Neural progenitor cell (in vitro differentiated cells): Measurements from ENCODE around the gene PTBP3. TPM values are rescaled to one million over a fixed set of nuclear protein-coding genes. Genes with fewer than 3 reads are reported as not detected.
A peak's percentile ranks its signal among the peaks of the same experiment; 100 is the strongest.

Source experiments
- DNase-seq: peaks from one replicate; pipeline ENCODE4 v3.0.0-alpha.2; 2016; ENCODE audit warnings: low spot score
- H2AFZ ChIP-seq: fragments of 200-600 bp; sonication (generic); replicated peaks from 2 replicates; pipeline ENCODE4 v1.6.1; 2016; ENCODE audit warnings: antibody characterized with exemption
- H3F3A ChIP-seq: fragments of 200-600 bp; sonication (generic); 2 replicates; pipeline ENCODE4 v1.6.1; 2016; ENCODE audit warnings: antibody characterized with exemption, low read depth
- H3K27ac ChIP-seq: fragments of 200-600 bp; sonication (generic); 2 replicates; pipeline ENCODE4 v1.5.1; 2016; ENCODE audit warnings: mild to moderate bottlenecking
- H3K27me3 ChIP-seq: fragments of 200-600 bp; sonication (generic); 2 replicates; pipeline ENCODE4 v1.6.1; 2016; ENCODE audit warnings: mild to moderate bottlenecking, moderate library complexity
- H3K36me3 ChIP-seq: fragments of 200-600 bp; sonication (generic); 2 replicates; pipeline ENCODE4 v1.5.1; 2016
- H3K4me1 ChIP-seq: fragments of 200-600 bp; sonication (generic); 2 replicates; pipeline ENCODE4 v1.6.1; 2016; ENCODE audit warnings: mixed run types
- H3K4me2 ChIP-seq: fragments of 200-600 bp; sonication (generic); 2 replicates; pipeline ENCODE4 v1.6.1; 2016
- H3K4me3 ChIP-seq: fragments of 200-600 bp; sonication (generic); 2 replicates; pipeline ENCODE4 v1.5.1; 2016
- H3K79me2 ChIP-seq: fragments of 200-600 bp; sonication (generic); 2 replicates; pipeline ENCODE4 v1.6.1; 2016; ENCODE audit warnings: low read depth
- H3K9ac ChIP-seq: fragments of 200-600 bp; sonication (generic); 2 replicates; pipeline ENCODE4 v1.6.1; 2016
- H3K9me3 ChIP-seq: fragments of 200-600 bp; sonication (generic); 2 replicates; pipeline ENCODE4 v1.5.1; 2016; ENCODE audit warnings: low read depth
- H4K20me1 ChIP-seq: fragments of 200-600 bp; sonication (generic); 2 replicates; pipeline ENCODE4 v1.6.1; 2016; ENCODE audit warnings: low read depth
- H3K27ac Mint-ChIP-seq: 3 replicates; pipeline ENCODE4 v1.8.0; 2021; ENCODE audit warnings: mixed read lengths
- H3K27me3 Mint-ChIP-seq: 2 replicates; pipeline ENCODE4 v1.8.0; 2022; ENCODE audit warnings: low read depth, mild to moderate bottlenecking, inconsistent platforms, moderate library complexity, mixed read lengths; ENCODE audit not compliant: insufficient read depth
- H3K36me3 Mint-ChIP-seq: 3 replicates; pipeline ENCODE4 v1.8.0; 2021; ENCODE audit warnings: mixed read lengths
- H3K4me1 Mint-ChIP-seq: 3 replicates; pipeline ENCODE4 v1.8.0; 2021; ENCODE audit warnings: mixed read lengths
- H3K4me3 Mint-ChIP-seq: 3 replicates; pipeline ENCODE4 v1.8.0; 2021; ENCODE audit warnings: mild to moderate bottlenecking, moderate library complexity, mixed read lengths
- H3K9me3 Mint-ChIP-seq: 3 replicates; pipeline ENCODE4 v1.8.0; 2020; ENCODE audit warnings: mixed read lengths
- EZH2 ChIP-seq: fragments of 200-600 bp; sonication (generic); IDR thresholded peaks from 2 replicates; pipeline ENCODE4 v1.6.1; 2017; ENCODE audit warnings: antibody characterized with exemption, mild to moderate bottlenecking, moderate library complexity
- EZH2phosphoT487 ChIP-seq: fragments of 200-600 bp; sonication (generic); IDR thresholded peaks from 2 replicates; pipeline ENCODE4 v1.6.1; 2017; ENCODE audit warnings: antibody characterized with exemption
- total RNA-seq: library from RNA; depleted of rRNA; stranded (reverse); fragments of >200 nt; gene quantifications from 2 replicates; pipeline ENCODE4 v1.2.3, GENCODE V29; 2015; ENCODE audit warnings: low replicate concordance
- TF ChIP-seq, protein P1 (sequence below): fragments of 200-600 bp; sonication (generic); IDR thresholded peaks from 2 replicates; pipeline ENCODE4 v1.5.1; 2017; ENCODE audit warnings: antibody characterized with exemption, mild to moderate bottlenecking

Gene PTBP3
- total RNA-seq, 1 donor from 2014 or later = 84.7 TPM

DNA sequence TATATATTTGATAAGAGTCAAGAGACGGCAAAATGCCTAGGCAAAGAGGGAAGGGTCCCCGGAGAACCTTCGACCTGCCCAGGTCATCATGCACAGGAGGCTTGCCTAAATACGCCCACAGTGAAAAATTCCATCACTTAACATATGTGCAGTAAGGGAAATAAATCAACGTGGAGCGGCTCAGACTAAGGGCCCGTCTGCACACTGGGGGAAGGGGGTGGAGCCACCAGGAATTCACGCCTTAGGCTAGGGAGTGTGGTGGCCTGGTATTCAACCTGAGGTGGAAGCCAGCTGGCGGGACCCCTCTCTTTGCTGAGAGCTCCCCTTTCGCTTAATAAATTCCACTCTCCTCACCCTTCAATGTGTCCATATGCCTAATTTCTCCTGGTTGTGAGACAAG lies 8.3 kb downstream of the PTBP3 start:
- Mint-ChIP-seq H3K27me3 (no peaks in the 10 kb centered on the region), H3K4me1 (no peaks in the 10 kb centered on the region), H3K4me3 (no peak overlapping the region), H3K9me3 (peaks cover 33% of the 10 kb centered on the region), H3K36me3 (peaks cover 26% of the 10 kb centered on the region), H3K27ac (no peak overlapping the region)
- peak overlapping the region; percentile 19 for H3K4me2 ChIP-seq
- no peak overlapping the region for H3K27ac ChIP-seq
- peaks cover 100% of the 10 kb centered on the region for H3K79me2 ChIP-seq
- H4K20me1 ChIP-seq = peaks cover 82% of the 10 kb centered on the region
- H3K4me3 ChIP-seq = no peak overlapping the region
- H3K27me3 ChIP-seq = no peaks in the 10 kb centered on the region
- peak; percentile 35 for DNase-seq
- TF ChIP-seq, protein P1, sequence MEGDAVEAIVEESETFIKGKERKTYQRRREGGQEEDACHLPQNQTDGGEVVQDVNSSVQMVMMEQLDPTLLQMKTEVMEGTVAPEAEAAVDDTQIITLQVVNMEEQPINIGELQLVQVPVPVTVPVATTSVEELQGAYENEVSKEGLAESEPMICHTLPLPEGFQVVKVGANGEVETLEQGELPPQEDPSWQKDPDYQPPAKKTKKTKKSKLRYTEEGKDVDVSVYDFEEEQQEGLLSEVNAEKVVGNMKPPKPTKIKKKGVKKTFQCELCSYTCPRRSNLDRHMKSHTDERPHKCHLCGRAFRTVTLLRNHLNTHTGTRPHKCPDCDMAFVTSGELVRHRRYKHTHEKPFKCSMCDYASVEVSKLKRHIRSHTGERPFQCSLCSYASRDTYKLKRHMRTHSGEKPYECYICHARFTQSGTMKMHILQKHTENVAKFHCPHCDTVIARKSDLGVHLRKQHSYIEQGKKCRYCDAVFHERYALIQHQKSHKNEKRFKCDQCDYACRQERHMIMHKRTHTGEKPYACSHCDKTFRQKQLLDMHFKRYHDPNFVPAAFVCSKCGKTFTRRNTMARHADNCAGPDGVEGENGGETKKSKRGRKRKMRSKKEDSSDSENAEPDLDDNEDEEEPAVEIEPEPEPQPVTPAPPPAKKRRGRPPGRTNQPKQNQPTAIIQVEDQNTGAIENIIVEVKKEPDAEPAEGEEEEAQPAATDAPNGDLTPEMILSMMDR = no peak
- no peak for TF ChIP-seq EZH2phosphoT487
- H3K4me1 ChIP-seq = peaks cover 24% of the 10 kb centered on the region
- no peaks in the 10 kb centered on the region for H3K36me3 ChIP-seq
- peaks cover 13% of the 10 kb centered on the region for H3F3A ChIP-seq
- no peak overlapping the region for H3K9ac ChIP-seq
- H3K9me3 ChIP-seq = no peaks in the 10 kb centered on the region
- no peak overlapping the region for H2AFZ ChIP-seq

DNA sequence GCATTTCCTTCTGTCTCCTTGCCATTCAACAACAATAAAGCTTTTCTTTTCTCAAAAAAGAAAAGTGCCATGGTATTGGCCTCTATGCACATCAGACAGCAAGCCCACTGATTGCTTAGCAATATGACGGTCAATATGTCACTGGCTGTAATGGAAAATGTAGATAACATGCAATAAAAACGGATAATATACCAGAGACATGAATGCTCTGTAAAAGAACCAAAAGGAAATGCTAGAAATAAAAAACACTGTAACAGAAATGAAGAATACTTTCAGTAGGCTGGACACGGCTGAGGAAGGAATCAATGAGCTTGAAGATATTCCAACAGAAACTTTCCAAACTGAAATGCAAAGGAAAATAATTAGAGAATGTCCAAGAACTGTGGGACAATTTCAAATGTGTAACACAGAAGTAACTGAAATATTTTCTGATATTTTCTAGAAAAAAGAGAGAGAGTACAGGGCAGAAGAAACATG lies 10.0 kb downstream of the PTBP3 start:
- peaks cover 13% of the 10 kb centered on the region for H3F3A ChIP-seq
- no peak overlapping the region for H3K27ac ChIP-seq
- no peak for DNase-seq
- peaks cover 100% of the 10 kb centered on the region for H3K79me2 ChIP-seq
- no peaks in the 10 kb centered on the region for H3K4me1 Mint-ChIP-seq
- peaks cover 24% of the 10 kb centered on the region for H3K4me1 ChIP-seq
- peaks cover 31% of the 10 kb centered on the region for H3K36me3 Mint-ChIP-seq
- H4K20me1 ChIP-seq = peaks cover 79% of the 10 kb centered on the region
- no peak overlapping the region for H3K4me3 ChIP-seq
- H3K27ac Mint-ChIP-seq = no peak overlapping the region
- H3K9me3 ChIP-seq = no peaks in the 10 kb centered on the region
- no peaks in the 10 kb centered on the region for H3K27me3 Mint-ChIP-seq
- TF ChIP-seq EZH2 (no peak), EZH2phosphoT487 (no peak)
- TF ChIP-seq, protein P1 = no peak
- H3K9ac ChIP-seq = no peak overlapping the region
- H3K36me3 ChIP-seq = no peaks in the 10 kb centered on the region
- no peak overlapping the region for H2AFZ ChIP-seq
- peak overlapping the region; percentile 14 for H3K4me2 ChIP-seq
- H3K4me3 Mint-ChIP-seq = no peak overlapping the region
- peaks cover 38% of the 10 kb centered on the region for H3K9me3 Mint-ChIP-seq
- no peaks in the 10 kb centered on the region for H3K27me3 ChIP-seq

DNA sequence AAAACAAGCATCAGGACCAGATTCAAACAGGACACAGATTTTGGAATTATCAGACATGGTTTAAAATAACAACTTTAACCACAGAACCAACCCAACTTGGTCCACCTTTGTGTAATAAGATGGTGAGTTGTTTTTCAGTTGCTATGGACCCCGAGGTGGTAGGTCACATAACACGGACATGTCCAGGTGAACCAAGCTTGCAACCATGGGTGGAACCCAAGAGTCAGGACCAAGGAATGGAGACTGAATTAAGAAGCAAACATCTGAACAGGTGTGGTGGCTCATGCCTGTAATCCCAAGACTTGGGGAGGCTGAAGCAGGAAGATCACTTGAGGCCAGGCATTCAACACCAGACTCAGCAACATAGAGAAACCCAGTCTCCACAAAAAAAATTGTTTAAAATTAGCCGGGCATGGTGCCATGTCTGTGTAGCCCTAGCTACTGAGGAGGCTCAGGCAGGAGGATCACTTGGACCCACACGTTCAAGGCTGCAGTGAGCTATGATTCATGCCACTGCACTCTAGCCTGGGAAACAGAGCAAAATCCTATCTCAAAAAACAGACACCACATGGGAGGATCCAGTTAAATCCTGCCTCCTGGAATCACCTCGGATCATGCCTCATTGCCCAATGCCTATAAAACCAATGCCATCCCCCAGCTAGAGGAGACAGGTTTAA lies 10.6 kb downstream of the PTBP3 start:
- Mint-ChIP-seq H3K9me3 (peaks cover 44% of the 10 kb centered on the region), H3K36me3 (peaks cover 34% of the 10 kb centered on the region), H3K27me3 (no peaks in the 10 kb centered on the region), H3K4me1 (no peaks in the 10 kb centered on the region), H3K27ac (no peak overlapping the region), H3K4me3 (no peak overlapping the region)
- TF ChIP-seq EZH2 (no peak), EZH2phosphoT487 (no peak)
- TF ChIP-seq, protein P1 = no peak
- H3K27ac ChIP-seq = no peak overlapping the region
- H3K9ac ChIP-seq = no peak overlapping the region
- peaks cover 100% of the 10 kb centered on the region for H3K79me2 ChIP-seq
- H4K20me1 ChIP-seq = peaks cover 79% of the 10 kb centered on the region
- H3K36me3 ChIP-seq = no peaks in the 10 kb centered on the region
- H3K9me3 ChIP-seq = no peaks in the 10 kb centered on the region
- H3K4me2 ChIP-seq = peak overlapping the region; percentile 14
- no peak overlapping the region for H2AFZ ChIP-seq
- DNase-seq = no peak
- no peaks in the 10 kb centered on the region for H3K27me3 ChIP-seq
- peaks cover 13% of the 10 kb centered on the region for H3F3A ChIP-seq
- H3K4me1 ChIP-seq = peaks cover 24% of the 10 kb centered on the region
- no peak overlapping the region for H3K4me3 ChIP-seq
